HCT116 (cell line): ENCODE measurements around the gene MGME1. TPM values are rescaled to one million over a fixed set of nuclear protein-coding genes. Genes with fewer than 3 reads are reported as not detected.

Experiments
- ATAC-seq: fragments of 200-7000 bp; cut with Tn5 transposase; 2 replicates; pipeline ENCODE4 v1.9.1; 2020; ENCODE audit warnings: mild to moderate bottlenecking, moderate library complexity
- BruUV-seq: library from RNA; stranded (reverse); fragments of 400-500 nt; replicated peaks from 2 replicates; lab custom pipeline; 2021; lab: Mats Ljungman, UMichigan
- CTCF ChIA-PET: fragments of 300-600 bp; sonication (Branson Sonifier 250); formaldehyde crosslinking; loops from one replicate; lab custom pipeline; 2021; ENCODE audit warnings: antibody characterized with exemption; lab: Charles Lee
- POLR2A ChIA-PET: fragments of 300-600, 350-600 bp; sonication (Branson Sonifier 250); formaldehyde crosslinking; loops from one replicate; lab custom pipeline; 2021; ENCODE audit warnings: antibody characterized with exemption; lab: Charles Lee
- RAD21 ChIA-PET, 2 experiments: fragments of 300-600 bp; sonication (Branson Sonifier 250); formaldehyde crosslinking; loops; one replicate each; lab custom pipeline; 2023; ENCODE audit warnings: low total read pairs in 2 of 2; ENCODE audit not compliant: uncharacterized antibody in 2 of 2, unreplicated experiment in 2 of 2, low non-redundant PET in 1 of 2; lab: Charles Lee
- DNase-seq: peaks from one replicate; pipeline ENCODE4 v3.0.0-alpha.2; 2010; ENCODE audit warnings: low read depth, low spot score
- H2AFZ ChIP-seq: fragments of 200-600 bp; shearing (Covaris generic), sonication (generic); 2 replicates; pipeline ENCODE4 v1.6.1; 2017; ENCODE audit warnings: low read depth, mixed run types, mixed read lengths, antibody characterized with exemption, low read length; ENCODE audit not compliant: poor library complexity, severe bottlenecking
- H3K27ac ChIP-seq: 2 replicates; pipeline ENCODE4 v1.5.1; 2012; ENCODE audit warnings: low read depth, low read length
- H3K27me3 ChIP-seq: fragments of 200-600 bp; sonication (generic); 2 replicates; pipeline ENCODE4 v1.6.1; 2016; ENCODE audit warnings: mixed run types, low read length, mixed read lengths; ENCODE audit not compliant: insufficient read depth
- H3K36me3 ChIP-seq, 2 experiments: fragments of 200-500 bp in 1 of 2; fragments of 200-600 bp in 1 of 2; sonication (Bioruptor generic) in 1 of 2; sonication (generic) in 1 of 2; 2 replicates each; pipeline versions ENCODE4 v1.5.1 to v1.6.1; 2014 to 2016; ENCODE audit warnings: low read length in 2 of 2, inconsistent platforms in 1 of 2, mixed read lengths in 1 of 2, mixed run types in 1 of 2; ENCODE audit not compliant: insufficient read depth in 2 of 2, control insufficient read depth in 1 of 2
- H3K4me1 ChIP-seq, 2 experiments: fragments of 200-600 bp in 1 of 2; sonication (generic) in 1 of 2; 2 replicates each; pipeline versions ENCODE4 v1.5.1 to v1.6.1; 2012 to 2017; ENCODE audit warnings: low read length in 2 of 2, inconsistent platforms in 1 of 2, mild to moderate bottlenecking in 1 of 2, mixed read lengths in 1 of 2, mixed run types in 1 of 2, moderate library complexity in 1 of 2; ENCODE audit not compliant: insufficient read depth in 2 of 2, control insufficient read depth in 1 of 2
- H3K4me2 ChIP-seq: fragments of 200-600 bp; sonication (generic); 2 replicates; pipeline ENCODE4 v1.6.1; 2017; ENCODE audit warnings: mixed run types, low read length, mixed read lengths
- H3K4me3 ChIP-seq, 2 experiments: fragments of 200-600 bp in 1 of 2; sonication (generic) in 1 of 2; replicated peaks in 1 of 2; 2 replicates each; pipeline ENCODE4 v1.5.1; 2011 to 2016; ENCODE audit warnings: low read length in 2 of 2, control low read depth in 1 of 2, low read depth in 1 of 2, mild to moderate bottlenecking in 1 of 2, mixed read lengths in 1 of 2, mixed run types in 1 of 2
- H3K79me2 ChIP-seq: fragments of 200-600 bp; sonication (generic); 2 replicates; pipeline ENCODE4 v1.6.1; 2017; ENCODE audit warnings: mild to moderate bottlenecking, mixed run types, low read length, moderate library complexity, mixed read lengths; ENCODE audit not compliant: insufficient read depth
- H3K9ac ChIP-seq: fragments of 200-600 bp; sonication (generic); 2 replicates; pipeline ENCODE4 v1.6.1; 2016; ENCODE audit warnings: low read length, mixed read lengths
- H3K9me2 ChIP-seq: fragments of 200-600 bp; sonication (generic), shearing (Covaris generic); 2 replicates; pipeline ENCODE4 v1.6.1; 2017; ENCODE audit warnings: mixed run types, mild to moderate bottlenecking, moderate library complexity; ENCODE audit not compliant: insufficient read depth
- H3K9me3 ChIP-seq, 2 experiments: fragments of 200-500 bp in 1 of 2; fragments of 200-600 bp in 1 of 2; sonication (Bioruptor generic) in 1 of 2; sonication (generic) in 1 of 2; 2 replicates each; pipeline ENCODE4 v1.6.1; 2014 to 2017; ENCODE audit warnings: low read length in 2 of 2, mixed read lengths in 2 of 2, inconsistent platforms in 1 of 2, low read depth in 1 of 2, mild to moderate bottlenecking in 1 of 2, mixed run types in 1 of 2, moderate library complexity in 1 of 2; ENCODE audit not compliant: control insufficient read depth in 1 of 2, insufficient read depth in 1 of 2
- H4K20me1 ChIP-seq: fragments of 200-600 bp; sonication (generic), shearing (Covaris generic); 2 replicates; pipeline ENCODE4 v1.6.1; 2017; ENCODE audit warnings: mixed run types, mild to moderate bottlenecking, moderate library complexity; ENCODE audit not compliant: insufficient read depth
- CBX3 ChIP-seq: IDR thresholded peaks from 2 replicates; pipeline ENCODE4 v1.6.1; 2012; ENCODE audit warnings: low read depth
- EGR1 ChIP-seq: IDR thresholded peaks from 2 replicates; pipeline ENCODE4 v1.6.1; 2012; ENCODE audit warnings: low read depth
- ELF1 ChIP-seq: IDR thresholded peaks from 2 replicates; pipeline ENCODE4 v1.6.1; 2012; ENCODE audit warnings: low read depth, borderline replicate concordance
- EZH2phosphoT487 ChIP-seq: fragments of 200-600 bp; IDR thresholded peaks from 2 replicates; pipeline ENCODE4 v1.6.1; 2018; ENCODE audit warnings: antibody characterized with exemption, borderline replicate concordance
- FOSL1 ChIP-seq: IDR thresholded peaks from 2 replicates; pipeline ENCODE4 v1.6.1; 2012; ENCODE audit warnings: low read depth
- JUND ChIP-seq: IDR thresholded peaks from 2 replicates; pipeline ENCODE4 v1.6.1; 2012
- MAX ChIP-seq: IDR thresholded peaks from 2 replicates; pipeline ENCODE4 v1.6.1; 2012
- POLR2A ChIP-seq: IDR thresholded peaks from 2 replicates; pipeline ENCODE4 v1.7.0; 2011; ENCODE audit warnings: borderline replicate concordance; ENCODE audit not compliant: insufficient read depth, insufficient read length; ENCODE audit errors: extremely low read depth
- POLR2AphosphoS5 ChIP-seq: IDR thresholded peaks from 2 replicates; pipeline ENCODE4 v1.6.1; 2011; ENCODE audit warnings: mild to moderate bottlenecking, low read depth, low read length, moderate library complexity
- RAD21 ChIP-seq: IDR thresholded peaks from 2 replicates; pipeline ENCODE4 v1.6.1; 2012; ENCODE audit warnings: low read depth, mild to moderate bottlenecking
- REST ChIP-seq: IDR thresholded peaks from 2 replicates; pipeline ENCODE4 v1.6.1; 2012; ENCODE audit warnings: low read depth
- SIN3A ChIP-seq: IDR thresholded peaks from 2 replicates; pipeline ENCODE4 v1.6.1; 2012; ENCODE audit warnings: low read depth
- SP1 ChIP-seq: IDR thresholded peaks from 2 replicates; pipeline ENCODE4 v1.6.1; 2012; ENCODE audit warnings: low read depth
- SRF ChIP-seq: IDR thresholded peaks from 2 replicates; pipeline ENCODE4 v1.6.1; 2012; ENCODE audit warnings: low read depth
- YY1 ChIP-seq: IDR thresholded peaks from 2 replicates; pipeline ENCODE4 v1.6.1; 2011; ENCODE audit warnings: low read length, low read depth, moderate library complexity, mild to moderate bottlenecking; ENCODE audit not compliant: insufficient replicate concordance; ENCODE audit errors: extremely low read depth
- ZBTB33 ChIP-seq: IDR thresholded peaks from 2 replicates; pipeline ENCODE4 v1.6.1; 2011; ENCODE audit warnings: mild to moderate bottlenecking, low read length, moderate library complexity; ENCODE audit not compliant: insufficient replicate concordance; ENCODE audit errors: extremely low read depth
- ZFX ChIP-seq: fragments of 450-650 bp; IDR thresholded peaks from 2 replicates; pipeline ENCODE4 v1.6.1; 2017
- ZNF274 ChIP-seq: fragments of 200-500 bp; sonication (Bioruptor generic); IDR thresholded peaks from 2 replicates; pipeline ENCODE4 v1.6.1; 2014; ENCODE audit warnings: mild to moderate bottlenecking, low read depth, low read length, inconsistent platforms
- intact Hi-C: fragments of 100-400 bp; cut with micrococcal nuclease; formaldehyde crosslinking; loops from 2 replicates; pipeline ENCODE4 v1.10.0; 2022
- total RNA-seq: library from RNA; stranded (reverse); gene quantifications from one replicate; pipeline ENCODE4 v1.2.1, GENCODE V29; 2021; ENCODE audit not compliant: unreplicated experiment

The MGME1 gene
- total RNA-seq, 1 experiment from 2014 or later = 37.1 TPM

GRCh38 chr20:18001131-18001921 is 32.5 kb downstream of the MGME1 start:
- POLR2A ChIA-PET = no interaction called here

More at GRCh38 chr20:18001131-18001921, 32.5 kb downstream of the MGME1 start:
- CTCF ChIA-PET = no interaction called here
- intact Hi-C loops = no loop called here
- Histone ChIP-seq H3K27ac (no peak overlapping the region), H3K27me3 (no peaks in the 10 kb centered on the region), H3K36me3 (no peaks in the 10 kb centered on the region), H3K9me2 (no peaks in the 10 kb centered on the region), H3K9me3 (no peaks in the 10 kb centered on the region), H3K79me2 (no peaks in the 10 kb centered on the region), H3K4me3 (no peak overlapping the region), H2AFZ (no peak overlapping the region), H4K20me1 (no peaks in the 10 kb centered on the region), H3K9ac (no peak overlapping the region), H3K4me2 (no peak overlapping the region), H3K4me1 (no peaks in the 10 kb centered on the region)
- RAD21 ChIA-PET = no interaction called here
- no peak for DNase-seq
- BruUV-seq = no TSS peak
- TF ChIP-seq YY1 = no peak
- TF ChIP-seq ZFX = no peak
- TF ChIP-seq ZNF274 = no peak
- TF ChIP-seq POLR2AphosphoS5 = no peak
- no peak for TF ChIP-seq POLR2A
- no peak for TF ChIP-seq SRF
- no peak for TF ChIP-seq FOSL1
- no peak for TF ChIP-seq EZH2phosphoT487
- TF ChIP-seq ZBTB33 = no peak
- no peak for TF ChIP-seq SIN3A
- no peak for TF ChIP-seq REST
- TF ChIP-seq JUND = no peak
- no peak for TF ChIP-seq SP1
- TF ChIP-seq RAD21 = no peak
- TF ChIP-seq MAX = no peak
- TF ChIP-seq CBX3 = no peak
- TF ChIP-seq EGR1 = no peak
- TF ChIP-seq ELF1 = no peak
- ATAC-seq = no peak
